ENCODE measurements around the gene DCHS1.

DCHS1 gene

DNA sequence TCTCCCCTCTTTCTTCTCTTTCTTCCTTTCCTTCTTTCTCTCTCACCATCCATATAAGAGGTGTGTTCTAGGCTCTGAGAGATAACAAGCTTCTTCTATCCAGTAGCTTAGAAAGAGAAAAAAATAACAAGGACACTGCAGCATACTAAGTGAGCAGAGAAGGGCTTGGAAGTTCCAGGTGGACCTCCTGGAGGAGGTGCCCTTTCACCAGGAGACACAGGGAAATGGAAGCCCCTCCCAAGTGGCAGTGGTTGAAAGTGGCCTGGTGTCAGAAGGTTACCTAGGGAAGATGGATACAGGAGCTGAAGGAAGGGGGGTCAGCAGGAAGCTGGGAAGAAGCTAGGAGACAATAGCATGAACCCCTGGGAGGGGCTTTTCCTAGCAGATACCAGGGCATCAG is 5.5 kb downstream of the DCHS1 start:
- CTCF ChIA-PET: no interaction called here
- no peak for DNase-seq (ENCODE audit: low spot score)
- no peak overlapping the region for H3K27ac ChIP-seq
- POLR2A ChIA-PET (ENCODE audit: low non-redundant PET): no interaction called here
- TF ChIP-seq, protein P1, sequence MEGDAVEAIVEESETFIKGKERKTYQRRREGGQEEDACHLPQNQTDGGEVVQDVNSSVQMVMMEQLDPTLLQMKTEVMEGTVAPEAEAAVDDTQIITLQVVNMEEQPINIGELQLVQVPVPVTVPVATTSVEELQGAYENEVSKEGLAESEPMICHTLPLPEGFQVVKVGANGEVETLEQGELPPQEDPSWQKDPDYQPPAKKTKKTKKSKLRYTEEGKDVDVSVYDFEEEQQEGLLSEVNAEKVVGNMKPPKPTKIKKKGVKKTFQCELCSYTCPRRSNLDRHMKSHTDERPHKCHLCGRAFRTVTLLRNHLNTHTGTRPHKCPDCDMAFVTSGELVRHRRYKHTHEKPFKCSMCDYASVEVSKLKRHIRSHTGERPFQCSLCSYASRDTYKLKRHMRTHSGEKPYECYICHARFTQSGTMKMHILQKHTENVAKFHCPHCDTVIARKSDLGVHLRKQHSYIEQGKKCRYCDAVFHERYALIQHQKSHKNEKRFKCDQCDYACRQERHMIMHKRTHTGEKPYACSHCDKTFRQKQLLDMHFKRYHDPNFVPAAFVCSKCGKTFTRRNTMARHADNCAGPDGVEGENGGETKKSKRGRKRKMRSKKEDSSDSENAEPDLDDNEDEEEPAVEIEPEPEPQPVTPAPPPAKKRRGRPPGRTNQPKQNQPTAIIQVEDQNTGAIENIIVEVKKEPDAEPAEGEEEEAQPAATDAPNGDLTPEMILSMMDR (conservative IDR thresholded peaks at IDR 0.05; ENCODE audit: low read depth): no peak

DNA sequence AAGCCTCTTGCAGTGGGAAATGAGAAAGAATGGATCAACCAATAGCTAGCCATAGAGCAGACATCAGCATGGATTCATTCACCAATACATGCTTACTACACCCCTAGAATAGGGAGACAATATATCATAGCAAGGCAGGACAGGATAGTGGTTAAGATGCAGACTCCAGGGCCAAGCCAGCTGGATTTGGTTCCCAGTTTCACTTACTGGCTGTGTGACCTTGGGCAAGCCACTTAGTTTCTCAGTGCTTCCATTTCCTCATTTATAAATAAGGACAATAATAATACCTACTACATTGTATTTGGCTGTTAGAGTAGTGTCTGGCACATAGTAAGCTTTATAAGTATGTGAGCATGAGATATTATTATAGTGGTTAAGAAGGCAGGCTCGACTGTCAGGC is 7.1 kb downstream of the DCHS1 start:
- ChIA-PET CTCF (no interaction called here), POLR2A (ENCODE audit: low non-redundant PET) (no interaction called here)
- TF ChIP-seq, protein P1 (conservative IDR thresholded peaks at IDR 0.05; ENCODE audit: low read depth): no peak
- H3K27ac ChIP-seq: no peak overlapping the region
- DNase-seq (ENCODE audit: low spot score): no peak

DNA sequence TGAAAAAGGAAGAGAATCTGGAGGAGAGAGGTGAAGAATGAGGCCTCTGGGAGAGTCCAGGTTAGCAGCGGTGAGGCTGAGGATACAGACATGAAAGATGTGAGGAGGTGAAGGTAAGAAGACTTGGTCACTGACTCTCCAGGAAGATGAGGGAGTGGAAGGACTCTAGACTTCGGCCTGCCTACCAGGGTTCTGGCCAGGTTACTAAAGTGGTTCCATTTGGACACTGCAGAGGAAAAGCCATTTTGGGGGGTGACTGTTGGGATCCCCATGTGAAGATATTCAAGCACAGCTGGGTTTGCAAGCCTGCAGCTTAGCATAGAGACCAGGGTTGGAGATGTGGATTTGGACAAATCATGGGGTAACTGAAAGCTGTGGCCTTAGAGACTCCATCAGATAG is 7.8 kb downstream of the DCHS1 start:
- H3K27ac ChIP-seq: no peak overlapping the region
- ChIA-PET CTCF (no interaction called here), POLR2A (ENCODE audit: low non-redundant PET) (no interaction called here)
- TF ChIP-seq, protein P1 (conservative IDR thresholded peaks at IDR 0.05; ENCODE audit: low read depth): no peak
- DNase-seq (ENCODE audit: low spot score): no peak

- TF ChIP-seq, protein P1 (conservative IDR thresholded peaks at IDR 0.05; ENCODE audit: low read depth): no peak
- no peak overlapping the region for H3K27ac ChIP-seq
- no peak for DNase-seq (ENCODE audit: low spot score)
- CTCF ChIA-PET: no interaction called here
- POLR2A ChIA-PET (ENCODE audit: low non-redundant PET): no interaction called here
Observed at GRCh38 chr11:6646918-6647679, 8.5 kb downstream of the DCHS1 start.

DNA sequence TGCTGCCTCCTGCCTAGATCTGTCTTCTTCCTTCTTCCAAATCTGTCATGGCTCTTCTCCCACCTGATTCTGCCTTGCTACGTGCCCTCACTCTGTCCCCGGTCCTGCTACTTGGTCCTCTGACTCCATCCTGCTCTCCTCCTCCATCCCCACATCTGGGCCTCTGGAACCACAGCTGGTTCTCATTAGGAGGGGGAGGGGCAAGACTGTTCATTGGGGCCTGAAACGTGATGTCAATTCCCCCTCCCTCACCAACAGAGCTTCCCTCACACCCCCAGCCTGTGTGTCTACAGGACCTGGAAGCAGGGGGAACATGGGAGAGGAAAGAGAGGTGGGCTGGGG is 9.1 kb downstream of the DCHS1 start:
- ChIA-PET POLR2A (ENCODE audit: low non-redundant PET) (no interaction called here), CTCF (interaction anchor here (0.5 kb wide), 1 partner anchor 26 kb away, joined by 3 read pairs; no protein-coding TSS in a partner anchor)
- no peak for DNase-seq (ENCODE audit: low spot score)
- TF ChIP-seq, protein P1 (conservative IDR thresholded peaks at IDR 0.05; ENCODE audit: low read depth): no peak
- no peak overlapping the region for H3K27ac ChIP-seq

DNA sequence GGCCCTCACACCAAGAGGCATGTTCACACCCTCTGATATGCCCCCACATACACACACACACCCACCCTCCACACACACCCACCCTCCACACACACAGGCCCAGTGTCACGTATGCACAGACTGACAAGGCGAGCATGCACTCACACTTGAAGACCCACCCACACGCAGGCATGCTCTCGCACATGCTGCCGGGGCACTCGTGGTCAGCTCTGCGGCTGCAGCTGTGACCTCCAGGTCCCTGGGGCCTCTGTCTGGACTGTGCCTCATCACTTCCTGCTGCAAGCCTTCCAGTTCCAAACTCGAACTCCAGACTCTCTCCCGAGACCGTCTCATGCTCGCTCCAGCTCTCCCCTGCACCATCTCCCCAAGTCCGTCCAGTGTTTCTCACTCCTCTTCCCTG is 9.5 kb downstream of the DCHS1 start:
- ChIA-PET CTCF (interaction anchor here (0.5 kb wide), 1 partner anchor 26 kb away, joined by 3 read pairs; no protein-coding TSS in a partner anchor), POLR2A (ENCODE audit: low non-redundant PET) (no interaction called here)
- H3K27ac ChIP-seq: no peak overlapping the region
- TF ChIP-seq, protein P1 (conservative IDR thresholded peaks at IDR 0.05; ENCODE audit: low read depth): no peak
- DNase-seq (ENCODE audit: low spot score): no peak

Data from RWPE1 (cell line).